CD4-positive, CD25-positive, alpha-beta regulatory T cell (primary cell): ENCODE measurements around the gene RNF144A. TPM values are rescaled to one million over a fixed set of nuclear protein-coding genes. Genes with fewer than 3 reads are reported as not detected.
A peak's percentile ranks its signal among the peaks of the same experiment; 100 is the strongest.

ENCODE experiments used
- ATAC-seq, 2 donors: fragments of 150-1000 bp; cut with Tn5 transposase; one replicate each; pipeline ENCODE4 v1.10.0; 2021; ENCODE audit warnings: low read depth in 2 of 2, moderate number of reproducible peaks in 2 of 2, moderate library complexity in 1 of 2
- DNase-seq, 3 donors: peaks; one replicate each; pipeline versions ENCODE4 v3.0.0 to v3.0.0-alpha.2; 2012 to 2022; ENCODE audit warnings: mixed read lengths in 1 of 3
- H3K27ac ChIP-seq: one replicate; pipeline ENCODE4 v1.7.0; 2013; ENCODE audit warnings: mild to moderate bottlenecking, low read length; ENCODE audit not compliant: insufficient read depth, poor library complexity, severe bottlenecking
- H3K27me3 ChIP-seq: one replicate; pipeline ENCODE4 v1.7.0; 2013; ENCODE audit warnings: low read length; ENCODE audit not compliant: control insufficient read depth, insufficient read depth
- H3K36me3 ChIP-seq: one replicate; pipeline ENCODE4 v1.7.0; 2013; ENCODE audit warnings: mild to moderate bottlenecking, low read length, moderate library complexity; ENCODE audit not compliant: control insufficient read depth, insufficient read depth
- H3K4me1 ChIP-seq: 2 replicates; pipeline ENCODE4 v1.7.0; 2013; ENCODE audit warnings: mild to moderate bottlenecking, low read length; ENCODE audit not compliant: insufficient read depth, control insufficient read depth, poor library complexity, severe bottlenecking
- H3K4me3 ChIP-seq: one replicate; pipeline ENCODE4 v1.7.0; 2013; ENCODE audit warnings: low read depth, mild to moderate bottlenecking, low read length, moderate library complexity
- H3K9me3 ChIP-seq, 2 experiments: 1 replicate in 1 of 2; 2 replicates in 1 of 2; pipeline ENCODE4 v1.7.0; 2013; ENCODE audit warnings: low read length in 2 of 2, mild to moderate bottlenecking in 1 of 2, moderate library complexity in 1 of 2; ENCODE audit not compliant: control insufficient read depth in 2 of 2
- H3K27ac Mint-ChIP-seq, 3 donors: one replicate each; pipeline ENCODE4 v1.8.0; 2020 to 2022; ENCODE audit warnings: mild to moderate bottlenecking in 3 of 3, mixed read lengths in 3 of 3, moderate library complexity in 2 of 3
- H3K27me3 Mint-ChIP-seq: one replicate; pipeline ENCODE4 v1.8.0; 2022; ENCODE audit warnings: mild to moderate bottlenecking, mixed read lengths
- H3K36me3 Mint-ChIP-seq: one replicate; pipeline ENCODE4 v1.8.0; 2020; ENCODE audit warnings: mixed read lengths
- H3K4me1 Mint-ChIP-seq, 4 donors: one replicate each; pipeline ENCODE4 v1.8.0; 2020 to 2022; ENCODE audit warnings: mixed read lengths in 4 of 4, mild to moderate bottlenecking in 1 of 4
- H3K4me3 Mint-ChIP-seq, 4 donors: one replicate each; pipeline ENCODE4 v1.8.0; 2020 to 2022; ENCODE audit warnings: mild to moderate bottlenecking in 4 of 4, mixed read lengths in 4 of 4, moderate library complexity in 3 of 4
- H3K9me3 Mint-ChIP-seq, 7 donors: one replicate each; pipeline ENCODE4 v1.8.0; 2020 to 2022; ENCODE audit warnings: mixed read lengths in 7 of 7, mild to moderate bottlenecking in 3 of 7, moderate library complexity in 2 of 7
- polyA plus RNA-seq, 4 donors: library from polyadenylated mRNA; unstranded; fragments of 300-500 nt; fragmentation: Illumina TruSeq; gene quantifications; one replicate each; pipeline ENCODE4 v1.2.3, GENCODE V29; 2021
- total RNA-seq: library from RNA; stranded (reverse); gene quantifications from one replicate; pipeline ENCODE4 v1.2.3, GENCODE V29; 2022

The RNF144A gene
- total and polyA plus RNA-seq, 5 donors from 2014 or later = 4.8 to 11.4 (median 8.3) TPM

- Histone ChIP-seq H3K27me3 (no peaks in the 10 kb centered on the region), H3K36me3 (peaks cover 7% of the 10 kb centered on the region), H3K4me1 (peaks cover 10% of the 10 kb centered on the region), H3K4me3 (no peak overlapping the region), H3K9me3 (no peaks in the 10 kb centered on the region), H3K27ac (no peak overlapping the region)
- peaks cover 0 to 69% (median 34%) of the 10 kb centered on the region in 4 donors for H3K4me1 Mint-ChIP-seq
- H3K4me3 Mint-ChIP-seq = no peak overlapping the region
- peaks cover 14% of the 10 kb centered on the region for H3K36me3 Mint-ChIP-seq
- H3K27ac Mint-ChIP-seq = no peak overlapping the region
- peaks cover 0 to 2% (median 0%) of the 10 kb centered on the region in 7 donors for H3K9me3 Mint-ChIP-seq
- ATAC-seq (no peak), DNase-seq (no peak)
- peaks cover 4% of the 10 kb centered on the region for H3K27me3 Mint-ChIP-seq
These were observed 19.9 kb downstream of the RNF144A start for GRCh38 chr2:6937157-6937556.

GRCh38 chr2:6937582-6937981 lies 20.4 kb downstream of the RNF144A start:
- Mint-ChIP-seq H3K9me3 (peaks cover 0 to 2% (median 0%) of the 10 kb centered on the region in 7 donors), H3K36me3 (peaks cover 18% of the 10 kb centered on the region), H3K4me3 (no peak overlapping the region), H3K4me1 (peaks cover 0 to 68% (median 34%) of the 10 kb centered on the region in 4 donors), H3K27me3 (peaks cover 2% of the 10 kb centered on the region), H3K27ac (no peak overlapping the region)
- DNase-seq (no peak), ATAC-seq (no peak)
- no peak overlapping the region for H3K4me3 ChIP-seq
- no peaks in the 10 kb centered on the region for H3K27me3 ChIP-seq
- peaks cover 10% of the 10 kb centered on the region for H3K36me3 ChIP-seq
- H3K4me1 ChIP-seq = peaks cover 10% of the 10 kb centered on the region
- H3K27ac ChIP-seq = no peak overlapping the region
- no peaks in the 10 kb centered on the region for H3K9me3 ChIP-seq

- Mint-ChIP-seq H3K9me3 (peaks cover 0 to 2% (median 0%) of the 10 kb centered on the region in 7 donors), H3K4me1 (peaks cover 0 to 66% (median 29%) of the 10 kb centered on the region in 4 donors), H3K4me3 (no peak overlapping the region), H3K27ac (no peak overlapping the region), H3K36me3 (peaks cover 31% of the 10 kb centered on the region), H3K27me3 (peaks cover 5% of the 10 kb centered on the region)
- no peak overlapping the region for H3K27ac ChIP-seq
- no peaks in the 10 kb centered on the region for H3K9me3 ChIP-seq
- H3K27me3 ChIP-seq = no peaks in the 10 kb centered on the region
- H3K4me1 ChIP-seq = peaks cover 10% of the 10 kb centered on the region
- ATAC-seq (no peak), DNase-seq (no peak)
- H3K36me3 ChIP-seq = peaks cover 19% of the 10 kb centered on the region
- no peak overlapping the region for H3K4me3 ChIP-seq
These were observed 21.9 kb downstream of the RNF144A start for GRCh38 chr2:6939071-6939470.

GRCh38 chr2:6940820-6941219 lies 23.6 kb downstream of the RNF144A start:
- H3K27ac Mint-ChIP-seq = peak overlapping the region; percentile 7 to 46 (median 28)
- Histone ChIP-seq H3K9me3 (no peaks in the 10 kb centered on the region), H3K27me3 (no peaks in the 10 kb centered on the region), H3K36me3 (peaks cover 19% of the 10 kb centered on the region), H3K4me1 (peaks cover 3% of the 10 kb centered on the region), H3K27ac (no peak overlapping the region), H3K4me3 (no peak overlapping the region)
- H3K36me3 Mint-ChIP-seq = peaks cover 35% of the 10 kb centered on the region
- H3K4me3 Mint-ChIP-seq = no peak overlapping the region
- peaks cover 10% of the 10 kb centered on the region for H3K27me3 Mint-ChIP-seq
- ATAC-seq = no peak
- H3K4me1 Mint-ChIP-seq = peaks cover 0 to 65% (median 27%) of the 10 kb centered on the region in 4 donors
- no peak for DNase-seq
- peaks cover 0 to 2% (median 0%) of the 10 kb centered on the region in 7 donors for H3K9me3 Mint-ChIP-seq

GRCh38 chr2:6941299-6942046 lies 24.3 kb downstream of the RNF144A start:
- peak overlapping the region in 2 of 3 donors; percentile 28 to 59 for H3K27ac Mint-ChIP-seq

GRCh38 chr2:6942848-6943247 lies 25.6 kb downstream of the RNF144A start:
- Histone ChIP-seq H3K36me3 (peaks cover 19% of the 10 kb centered on the region), H3K27ac (no peak overlapping the region), H3K27me3 (no peaks in the 10 kb centered on the region), H3K4me3 (no peak overlapping the region), H3K9me3 (no peaks in the 10 kb centered on the region), H3K4me1 (no peaks in the 10 kb centered on the region)
- ATAC-seq (no peak), DNase-seq (no peak)
- peaks cover 0 to 47% (median 21%) of the 10 kb centered on the region in 4 donors for H3K4me1 Mint-ChIP-seq
- H3K4me3 Mint-ChIP-seq = no peak overlapping the region
- no peaks in the 10 kb centered on the region for H3K9me3 Mint-ChIP-seq
- peak overlapping the region; percentile 38 to 57 (median 47) for H3K27ac Mint-ChIP-seq
- peaks cover 36% of the 10 kb centered on the region for H3K36me3 Mint-ChIP-seq
- H3K27me3 Mint-ChIP-seq = peaks cover 11% of the 10 kb centered on the region

More at GRCh38 chr2:6941299-6942046, 24.3 kb downstream of the RNF144A start:
- Mint-ChIP-seq H3K36me3 (peaks cover 36% of the 10 kb centered on the region), H3K4me3 (no peak overlapping the region), H3K4me1 (peaks cover 0 to 60% (median 23%) of the 10 kb centered on the region in 4 donors), H3K27me3 (peaks cover 11% of the 10 kb centered on the region), H3K9me3 (no peaks in the 10 kb centered on the region)
- no peak overlapping the region for H3K4me3 ChIP-seq
- ATAC-seq (no peak), DNase-seq (no peak)
- H3K4me1 ChIP-seq = peaks cover 3% of the 10 kb centered on the region
- no peak overlapping the region for H3K27ac ChIP-seq
- H3K27me3 ChIP-seq = no peaks in the 10 kb centered on the region
- no peaks in the 10 kb centered on the region for H3K9me3 ChIP-seq
- peaks cover 19% of the 10 kb centered on the region for H3K36me3 ChIP-seq

GRCh38 chr2:6943523-6943922 lies 26.3 kb downstream of the RNF144A start:
- ATAC-seq (no peak), DNase-seq (no peak)
- Histone ChIP-seq H3K9me3 (no peaks in the 10 kb centered on the region), H3K4me1 (no peaks in the 10 kb centered on the region), H3K27me3 (no peaks in the 10 kb centered on the region), H3K27ac (no peak overlapping the region), H3K4me3 (no peak overlapping the region), H3K36me3 (peaks cover 19% of the 10 kb centered on the region)
- Mint-ChIP-seq H3K27me3 (peaks cover 11% of the 10 kb centered on the region), H3K4me1 (peaks cover 0 to 51% (median 20%) of the 10 kb centered on the region in 4 donors), H3K27ac (peak overlapping the region in 1 of 3 donors; percentile 47), H3K9me3 (no peaks in the 10 kb centered on the region), H3K4me3 (no peak overlapping the region), H3K36me3 (peaks cover 36% of the 10 kb centered on the region)

- H3K27me3 Mint-ChIP-seq = peaks cover 11% of the 10 kb centered on the region
- peaks cover 36% of the 10 kb centered on the region for H3K36me3 Mint-ChIP-seq
- ATAC-seq (no peak), DNase-seq (no peak)
- Histone ChIP-seq H3K36me3 (peaks cover 19% of the 10 kb centered on the region), H3K9me3 (no peaks in the 10 kb centered on the region), H3K4me3 (no peak overlapping the region), H3K4me1 (no peaks in the 10 kb centered on the region), H3K27me3 (no peaks in the 10 kb centered on the region), H3K27ac (no peak overlapping the region)
- no peaks in the 10 kb centered on the region for H3K9me3 Mint-ChIP-seq
- no peak overlapping the region for H3K4me3 Mint-ChIP-seq
- H3K4me1 Mint-ChIP-seq = peaks cover 0 to 52% (median 20%) of the 10 kb centered on the region in 4 donors
- peak overlapping the region in 2 of 3 donors; percentile 3 to 47 for H3K27ac Mint-ChIP-seq
These were observed 26.8 kb downstream of the RNF144A start for GRCh38 chr2:6943971-6944370.
